Fibroblast of lung (primary cell): ENCODE results near the gene NIBAN1.

ENCODE experiments used
- EZH2 ChIP-seq: IDR thresholded peaks from 2 replicates; pipeline ENCODE4 v1.5.1; 2012; ENCODE audit warnings: low read length, control low read depth, mild to moderate bottlenecking; ENCODE audit errors: missing control alignments
- TF ChIP-seq, protein P1 (sequence below), 2 donors: IDR thresholded peaks in 1 of 2; conservative IDR thresholded peaks in 1 of 2; 1 replicate in 1 of 2; 2 replicates in 1 of 2; pipeline ENCODE4 v1.5.1; 2011 to 2012; ENCODE audit warnings: low read length in 2 of 2, control low read depth in 1 of 2, inconsistent platforms in 1 of 2, low read depth in 1 of 2, mild to moderate bottlenecking in 1 of 2

- TF ChIP-seq, protein P1, sequence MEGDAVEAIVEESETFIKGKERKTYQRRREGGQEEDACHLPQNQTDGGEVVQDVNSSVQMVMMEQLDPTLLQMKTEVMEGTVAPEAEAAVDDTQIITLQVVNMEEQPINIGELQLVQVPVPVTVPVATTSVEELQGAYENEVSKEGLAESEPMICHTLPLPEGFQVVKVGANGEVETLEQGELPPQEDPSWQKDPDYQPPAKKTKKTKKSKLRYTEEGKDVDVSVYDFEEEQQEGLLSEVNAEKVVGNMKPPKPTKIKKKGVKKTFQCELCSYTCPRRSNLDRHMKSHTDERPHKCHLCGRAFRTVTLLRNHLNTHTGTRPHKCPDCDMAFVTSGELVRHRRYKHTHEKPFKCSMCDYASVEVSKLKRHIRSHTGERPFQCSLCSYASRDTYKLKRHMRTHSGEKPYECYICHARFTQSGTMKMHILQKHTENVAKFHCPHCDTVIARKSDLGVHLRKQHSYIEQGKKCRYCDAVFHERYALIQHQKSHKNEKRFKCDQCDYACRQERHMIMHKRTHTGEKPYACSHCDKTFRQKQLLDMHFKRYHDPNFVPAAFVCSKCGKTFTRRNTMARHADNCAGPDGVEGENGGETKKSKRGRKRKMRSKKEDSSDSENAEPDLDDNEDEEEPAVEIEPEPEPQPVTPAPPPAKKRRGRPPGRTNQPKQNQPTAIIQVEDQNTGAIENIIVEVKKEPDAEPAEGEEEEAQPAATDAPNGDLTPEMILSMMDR (conservative IDR thresholded peaks at IDR 0.05 in 1 of 2, IDR thresholded peaks at IDR 0.05 in 1 of 2; ENCODE audit: low read depth in 1 of 2, low read length in 2 of 2) = no peak
- no peak for TF ChIP-seq EZH2
These were observed 32.6 kb downstream of the NIBAN1 start for GRCh38 chr1:184941735-184942134.
